GM23248 (cell line): ENCODE results near the gene MRGPRG. TPM values are rescaled to one million over a fixed set of nuclear protein-coding genes. Genes with fewer than 3 reads are reported as not detected.
"Not testable (repeated sequence)": the region's sequence is repeated elsewhere in the genome, so short reads cannot be mapped to it uniquely, and the experiment has no call there.

Experiments
- DNase-seq: peaks from one replicate; pipeline ENCODE4 v3.0.0-alpha.2; 2015
- H2AFZ ChIP-seq: fragments of 200-600 bp; sonication (generic); 2 replicates; pipeline ENCODE4 v1.6.1; 2016; ENCODE audit warnings: antibody characterized with exemption
- H3F3A ChIP-seq: fragments of 200-600 bp; sonication (generic); 2 replicates; pipeline ENCODE4 v1.6.1; 2016; ENCODE audit warnings: mild to moderate bottlenecking, antibody characterized with exemption, mixed run types; ENCODE audit not compliant: insufficient read depth
- H3K27ac ChIP-seq: fragments of 200-600 bp; sonication (generic); 2 replicates; pipeline ENCODE4 v1.5.1; 2016; ENCODE audit warnings: mild to moderate bottlenecking
- H3K27me3 ChIP-seq: fragments of 200-600 bp; sonication (generic); replicated peaks from 2 replicates; pipeline ENCODE4 v1.6.1; 2016; ENCODE audit warnings: mild to moderate bottlenecking; ENCODE audit not compliant: insufficient read depth
- H3K36me3 ChIP-seq: fragments of 200-600 bp; sonication (generic); 2 replicates; pipeline ENCODE4 v1.6.1; 2016; ENCODE audit warnings: low read depth, mild to moderate bottlenecking
- H3K4me1 ChIP-seq: fragments of 200-600 bp; sonication (generic); 2 replicates; pipeline ENCODE4 v1.6.1; 2016; ENCODE audit warnings: mild to moderate bottlenecking; ENCODE audit not compliant: insufficient read depth
- H3K4me2 ChIP-seq: fragments of 200-600 bp; sonication (generic); one replicate; pipeline ENCODE4 v1.6.1; 2016; ENCODE audit warnings: mild to moderate bottlenecking; ENCODE audit not compliant: unreplicated experiment
- H3K4me3 ChIP-seq: fragments of 200-600 bp; sonication (generic); 2 replicates; pipeline ENCODE4 v1.5.1; 2016; ENCODE audit warnings: mild to moderate bottlenecking
- H3K79me2 ChIP-seq: fragments of 200-600 bp; sonication (generic); 2 replicates; pipeline ENCODE4 v1.6.1; 2016; ENCODE audit warnings: mild to moderate bottlenecking; ENCODE audit not compliant: insufficient read depth
- H3K9ac ChIP-seq: fragments of 200-600 bp; sonication (generic); 2 replicates; pipeline ENCODE4 v1.6.1; 2016; ENCODE audit warnings: mild to moderate bottlenecking
- H3K9me2 ChIP-seq: fragments of 200-600 bp; sonication (generic); 2 replicates; pipeline ENCODE4 v1.6.1; 2016; ENCODE audit warnings: mixed run types, mild to moderate bottlenecking, moderate library complexity; ENCODE audit not compliant: insufficient read depth
- H3K9me3 ChIP-seq: fragments of 200-600 bp; sonication (generic); one replicate; pipeline ENCODE4 v1.6.1; 2017; ENCODE audit warnings: low read depth
- H4K20me1 ChIP-seq: fragments of 200-600 bp; sonication (generic); 2 replicates; pipeline ENCODE4 v1.6.0; 2016; ENCODE audit not compliant: insufficient read depth
- EZH2 ChIP-seq: fragments of 200-600 bp; sonication (generic); IDR thresholded peaks from 2 replicates; pipeline ENCODE4 v1.6.1; 2018; ENCODE audit warnings: antibody characterized with exemption, mild to moderate bottlenecking; ENCODE audit not compliant: insufficient read depth, poor library complexity, severe bottlenecking
- EZH2phosphoT487 ChIP-seq: fragments of 200-600 bp; sonication (generic); IDR thresholded peaks from 2 replicates; pipeline ENCODE4 v1.6.1; 2018; ENCODE audit warnings: antibody characterized with exemption, moderate library complexity, mild to moderate bottlenecking, low read depth; ENCODE audit not compliant: insufficient read depth
- WGBS, 2 experiments: methylation state at CpG; one replicate each; pipeline ENCODE4 v1.1.6; 2015 to 2017; ENCODE audit warnings: low lambda C conversion rate in 2 of 2, low coverage in 1 of 2; ENCODE audit errors: missing lambda C conversion rate in 2 of 2; 5-methylcytosine and 5-hydroxymethylcytosine counted together
- in situ Hi-C: fragments of 300-500 bp; cut with MboI; formaldehyde crosslinking; loops from 2 replicates; pipeline ENCODE4 v1.15.0; 2020
- polyA plus RNA-seq: library from polyadenylated mRNA; unstranded; fragments of >200 nt; fragmentation: Nextera tagmentation; extraction: Ambion mirVana; gene quantifications from 2 replicates; pipeline ENCODE4 v1.2.1, GENCODE V29; 2016
- total RNA-seq: library from RNA; depleted of rRNA; stranded (reverse); fragments of >200 nt; shearing (Covaris generic); gene quantifications from 2 replicates; pipeline ENCODE4 v1.2.3, GENCODE V29; 2014; rRNA removed

Gene MRGPRG, protein sequence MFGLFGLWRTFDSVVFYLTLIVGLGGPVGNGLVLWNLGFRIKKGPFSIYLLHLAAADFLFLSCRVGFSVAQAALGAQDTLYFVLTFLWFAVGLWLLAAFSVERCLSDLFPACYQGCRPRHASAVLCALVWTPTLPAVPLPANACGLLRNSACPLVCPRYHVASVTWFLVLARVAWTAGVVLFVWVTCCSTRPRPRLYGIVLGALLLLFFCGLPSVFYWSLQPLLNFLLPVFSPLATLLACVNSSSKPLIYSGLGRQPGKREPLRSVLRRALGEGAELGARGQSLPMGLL
- total RNA-seq (not detected in 2 replicates), polyA plus RNA-seq (not detected in 2 replicates)

DNA sequence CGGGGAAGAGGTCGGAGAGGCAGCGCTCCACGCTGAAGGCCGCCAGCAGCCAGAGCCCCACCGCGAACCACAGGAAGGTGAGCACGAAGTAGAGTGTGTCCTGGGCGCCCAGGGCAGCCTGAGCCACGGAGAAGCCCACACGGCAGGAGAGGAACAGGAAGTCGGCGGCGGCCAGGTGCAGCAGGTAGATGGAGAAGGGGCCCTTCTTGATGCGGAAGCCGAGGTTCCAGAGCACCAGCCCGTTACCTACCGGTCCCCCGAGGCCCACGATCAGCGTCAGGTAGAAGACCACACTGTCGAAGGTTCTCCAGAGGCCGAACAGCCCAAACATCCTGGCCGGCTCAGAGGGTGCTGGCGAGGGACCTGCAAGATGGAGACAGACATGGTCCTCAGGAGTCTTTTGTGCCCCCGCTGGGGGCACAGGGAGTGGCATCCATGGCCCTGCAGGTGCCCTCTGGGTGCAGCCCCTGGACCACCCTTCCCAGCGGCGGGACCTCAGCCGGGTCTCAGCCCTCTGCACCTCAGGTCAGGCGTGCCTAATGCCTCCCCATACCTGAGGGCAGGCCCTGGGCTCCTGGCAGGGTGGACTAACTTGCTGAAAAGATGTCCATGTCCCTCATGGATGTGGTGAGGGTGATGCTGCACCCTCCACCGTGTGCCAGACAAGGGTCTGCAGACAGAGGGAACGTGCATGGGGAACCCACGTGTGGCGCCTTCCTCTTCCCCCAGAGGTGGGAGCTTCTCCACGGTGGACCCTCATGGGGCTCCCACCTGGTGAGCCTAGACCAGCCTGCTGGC is at the start of gene MRGPRG:
TSS of gene MRGPRG (minus strand) at position 331 of the 798 bp plus-strand sequence. CDS start at position 331, 0 bp downstream.
- H3K9me2 ChIP-seq = no peaks in the 10 kb centered on the region
- no peaks in the 10 kb centered on the region for H3K9me3 ChIP-seq
- H3K79me2 ChIP-seq = no peaks in the 10 kb centered on the region
- peaks cover 12% of the 10 kb centered on the region for H3K27me3 ChIP-seq
- H2AFZ ChIP-seq = no peak within 1 kb of the TSS
- TF ChIP-seq EZH2 = no peak
- TF ChIP-seq EZH2phosphoT487 = no peak
- no peak within 1 kb of the TSS for H3K9ac ChIP-seq
- no peak within 1 kb of the TSS for H3K4me3 ChIP-seq
- H3K4me2 ChIP-seq = no peak within 1 kb of the TSS
- no peaks in the 10 kb centered on the region for H3K4me1 ChIP-seq
- H3F3A ChIP-seq = no peaks in the 10 kb centered on the region
- WGBS, 2 experiments = 66 to 67% methylated on average over 19 to 20 of the region's 35 CpGs
- H4K20me1 ChIP-seq = no peaks in the 10 kb centered on the region
- in situ Hi-C loops = no loop called here
- DNase-seq = no peak
- H3K36me3 ChIP-seq = no peaks in the 10 kb centered on the region
- no peak within 1 kb of the TSS for H3K27ac ChIP-seq

DNA sequence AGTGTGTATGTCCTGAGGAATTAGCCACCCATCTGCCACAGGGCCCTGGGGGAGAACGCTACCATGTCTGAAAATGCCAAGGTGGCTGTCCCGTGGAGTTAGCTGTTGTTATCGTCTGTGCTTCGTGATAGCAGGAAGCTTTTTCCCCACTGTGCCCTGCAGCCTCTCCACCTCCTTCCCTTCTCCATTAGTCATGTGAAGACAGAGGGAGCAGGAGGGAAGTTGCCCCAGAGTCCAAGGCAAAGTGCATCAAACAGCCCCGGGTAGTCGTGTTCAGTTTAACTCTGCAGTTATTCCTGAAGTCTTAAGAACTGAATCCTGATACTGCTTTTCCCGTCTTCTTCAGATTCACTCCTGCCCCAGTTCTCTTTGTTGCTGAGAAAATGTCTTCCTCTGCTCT is 43.9 kb upstream of the MRGPRG start:
- DNase-seq, H3K9ac ChIP-seq, H3K4me3 ChIP-seq, in situ Hi-C loops, H3F3A ChIP-seq, H4K20me1 ChIP-seq, H3K9me2 ChIP-seq, H3K9me3 ChIP-seq, H3K4me1 ChIP-seq, H3K4me2 ChIP-seq, H2AFZ ChIP-seq, H3K27ac ChIP-seq, H3K36me3 ChIP-seq, H3K79me2 ChIP-seq, H3K27me3 ChIP-seq: not testable (repeated sequence)
- WGBS, 2 experiments = 36 to 65% methylated on average over 6 to 7 of the region's 7 CpGs

DNA sequence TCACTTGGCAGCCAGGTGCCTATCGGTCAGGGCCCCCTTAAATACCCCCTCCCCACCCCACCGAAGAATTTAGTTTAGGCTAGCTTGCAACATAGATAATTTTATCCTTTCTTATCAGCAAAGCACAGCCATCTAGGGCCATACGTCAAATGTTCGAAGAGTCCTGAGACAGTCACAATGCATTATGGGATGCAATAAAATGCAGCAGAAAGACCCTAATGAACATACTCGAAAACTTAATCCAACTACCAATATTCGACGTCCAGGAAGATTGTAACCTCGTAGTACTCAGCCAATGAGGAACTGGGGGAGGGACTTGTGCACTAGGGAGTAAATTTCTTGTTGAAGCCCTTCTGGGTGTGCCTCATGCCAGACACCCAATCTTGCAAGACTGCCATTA is 43.2 kb upstream of the MRGPRG start:
- in situ Hi-C loops, H2AFZ ChIP-seq, H3K27ac ChIP-seq, H3K36me3 ChIP-seq, H3K4me1 ChIP-seq, H3F3A ChIP-seq, H3K4me3 ChIP-seq, H4K20me1 ChIP-seq, H3K9me3 ChIP-seq, H3K27me3 ChIP-seq, H3K79me2 ChIP-seq, H3K4me2 ChIP-seq, H3K9me2 ChIP-seq, DNase-seq, H3K9ac ChIP-seq: not testable (repeated sequence)
- 51 to 53% methylated on average over 6 to 8 of the region's 8 CpGs for WGBS, 2 experiments

DNA sequence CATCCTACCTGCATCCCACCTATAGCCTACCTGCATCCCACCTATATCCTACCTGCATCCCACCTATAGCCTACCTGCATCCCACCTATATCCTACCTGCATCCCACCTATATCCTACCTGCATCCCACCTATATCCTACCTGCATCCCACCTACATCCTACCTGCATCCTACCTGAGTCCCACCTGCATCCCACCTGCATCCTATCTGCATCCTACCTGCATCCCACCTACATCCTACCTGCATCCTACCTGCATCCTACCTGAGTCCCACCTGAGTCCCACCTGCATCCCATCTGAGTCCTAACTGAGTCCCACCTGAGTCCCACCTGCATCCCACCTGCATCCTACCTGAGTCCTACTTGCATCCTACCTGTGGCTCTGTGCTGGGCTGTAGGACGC is 38.9 kb upstream of the MRGPRG start:
- in situ Hi-C loops, H3K79me2 ChIP-seq, H3K27ac ChIP-seq, H3K9me3 ChIP-seq, H4K20me1 ChIP-seq, H3F3A ChIP-seq, H3K27me3 ChIP-seq, H2AFZ ChIP-seq, DNase-seq, H3K4me2 ChIP-seq, H3K4me1 ChIP-seq, H3K9ac ChIP-seq, H3K4me3 ChIP-seq, H3K36me3 ChIP-seq, H3K9me2 ChIP-seq: not testable (repeated sequence)
- WGBS, 2 experiments = 86 to 100% methylated on average over 1 of the region's 1 CpG

DNA sequence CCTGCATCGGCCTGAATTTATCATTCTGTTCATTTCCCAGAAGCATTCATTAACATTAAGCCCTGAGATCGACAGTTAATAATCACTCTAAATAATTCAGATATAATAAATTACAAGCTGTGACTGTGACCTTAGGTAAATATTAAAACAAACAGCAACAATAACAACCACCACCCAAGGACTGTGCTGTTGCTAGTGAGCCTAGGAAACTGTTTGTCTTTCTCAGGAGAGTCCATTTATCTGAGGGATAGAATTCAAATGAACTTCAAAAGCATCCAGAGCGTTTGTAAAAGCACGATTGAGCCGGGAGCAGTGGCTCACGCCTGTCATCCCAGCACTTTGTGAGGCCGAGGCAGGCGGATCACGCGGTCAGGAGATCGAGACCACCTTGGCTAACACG is 36.6 kb upstream of the MRGPRG start:
- H4K20me1 ChIP-seq, H3K4me3 ChIP-seq, H3K9ac ChIP-seq, H3K4me2 ChIP-seq, H3K27me3 ChIP-seq, H3F3A ChIP-seq, DNase-seq, H3K79me2 ChIP-seq, H3K4me1 ChIP-seq, H3K36me3 ChIP-seq, H3K9me2 ChIP-seq, in situ Hi-C loops, H2AFZ ChIP-seq, H3K9me3 ChIP-seq, H3K27ac ChIP-seq: not testable (repeated sequence)
- WGBS, 2 experiments = 85% methylated on average over 6 of the region's 12 CpGs; no CpG with 5 or more reads in 1 of the 2 experiments

DNA sequence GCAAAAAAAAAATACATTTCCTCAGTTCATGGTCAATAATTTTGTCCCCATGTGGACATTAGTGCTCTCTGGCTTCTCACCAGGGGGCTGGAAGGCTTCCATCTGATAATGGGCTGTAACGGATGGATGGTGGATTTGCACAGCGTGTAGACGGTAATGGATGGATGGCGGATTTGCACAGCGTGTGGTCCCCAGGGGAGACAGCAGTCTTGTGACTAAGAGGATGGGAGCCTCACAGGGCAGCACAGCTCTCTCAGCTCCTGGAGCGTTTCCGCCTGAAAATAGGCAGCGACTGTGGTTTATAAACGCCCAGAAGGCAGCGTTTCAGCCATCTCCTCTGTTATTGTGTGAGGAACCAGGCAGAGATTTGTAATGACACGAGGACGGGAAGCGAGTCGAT is 36.2 kb upstream of the MRGPRG start:
- H3K79me2 ChIP-seq, H3K27me3 ChIP-seq, DNase-seq, H3K4me1 ChIP-seq, H3K36me3 ChIP-seq, H3K4me2 ChIP-seq, H3F3A ChIP-seq, in situ Hi-C loops, H3K9me3 ChIP-seq, H3K4me3 ChIP-seq, H3K27ac ChIP-seq, H3K9me2 ChIP-seq, H4K20me1 ChIP-seq, H2AFZ ChIP-seq, H3K9ac ChIP-seq: not testable (repeated sequence)
- WGBS, 2 experiments = no CpG with 5 or more reads among the region's 14 CpGs
